DMS153 treated with DMSO at 0.1 percent for 48 hours (cell line): ENCODE measurements around the gene SUV39H2.
"Not testable (repeated sequence)": the region's sequence is repeated elsewhere in the genome, so short reads cannot be mapped to it uniquely, and the experiment has no call there.

ENCODE experiments used
- DNase-seq: peaks from one replicate; lab custom pipeline; 2025; ENCODE audit not compliant: unreplicated experiment; lab: John Stamatoyannopoulos, UW

The SUV39H2 gene

DNA sequence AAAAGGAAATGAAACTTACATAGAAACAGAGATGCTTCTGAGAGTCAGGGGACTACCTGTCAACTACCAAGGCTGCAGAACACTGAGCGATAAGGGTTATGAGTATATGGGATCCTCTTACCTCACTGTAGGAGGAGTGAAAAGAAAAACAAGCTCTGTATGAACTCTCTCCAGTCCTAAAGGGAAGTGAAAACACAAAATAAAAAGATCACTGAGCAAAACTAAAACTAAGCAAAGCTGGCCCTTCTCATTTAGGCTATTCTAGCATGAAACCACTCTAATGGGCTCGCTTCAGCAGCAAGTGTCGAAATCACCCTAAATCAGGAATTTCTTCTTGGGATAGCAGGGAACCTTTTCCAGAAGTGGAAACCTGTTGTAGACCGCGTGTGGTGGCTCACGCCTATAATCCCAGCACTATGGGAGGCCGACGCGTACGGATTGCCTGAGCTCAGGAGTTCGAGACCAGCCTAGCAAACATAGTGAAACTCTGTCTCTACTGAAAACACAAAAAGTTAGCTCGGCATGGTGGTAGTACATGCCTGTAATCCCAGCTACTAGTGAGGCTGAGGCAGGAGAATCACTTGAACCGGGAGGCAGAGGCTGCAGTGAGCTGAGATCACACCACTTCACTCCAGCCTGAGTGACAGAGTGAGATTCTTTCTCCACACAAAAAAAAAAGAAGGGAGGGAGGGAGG, 48.2 kb downstream of the SUV39H2 start:
- no peak for DNase-seq

- DNase-seq = no peak
These were observed 51.9 kb downstream of the SUV39H2 start for GRCh38 chr10:14930610-14931009.

DNA sequence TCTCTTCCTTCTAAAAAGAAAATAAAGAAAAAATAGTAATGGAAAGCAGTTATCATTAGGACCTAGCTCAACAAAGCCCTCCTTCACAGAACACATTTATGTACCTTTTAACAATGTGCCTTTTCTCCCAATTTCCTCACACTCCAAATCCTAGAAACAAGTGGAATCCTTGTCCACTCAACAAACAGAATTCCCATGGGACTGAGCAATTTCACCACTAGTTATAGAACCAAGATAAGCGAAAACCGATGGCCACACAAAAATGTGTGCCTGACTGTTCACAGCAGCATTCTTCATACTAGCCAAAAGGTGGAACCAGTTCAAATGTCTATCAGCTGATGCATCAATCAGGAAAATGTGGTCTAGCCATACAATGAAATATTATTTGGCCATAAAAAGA, 57.9 kb downstream of the SUV39H2 start:
- DNase-seq = no peak

GRCh38 chr10:14938971-14939370, 60.3 kb downstream of the SUV39H2 start:
- not testable (repeated sequence) for DNase-seq

DNA sequence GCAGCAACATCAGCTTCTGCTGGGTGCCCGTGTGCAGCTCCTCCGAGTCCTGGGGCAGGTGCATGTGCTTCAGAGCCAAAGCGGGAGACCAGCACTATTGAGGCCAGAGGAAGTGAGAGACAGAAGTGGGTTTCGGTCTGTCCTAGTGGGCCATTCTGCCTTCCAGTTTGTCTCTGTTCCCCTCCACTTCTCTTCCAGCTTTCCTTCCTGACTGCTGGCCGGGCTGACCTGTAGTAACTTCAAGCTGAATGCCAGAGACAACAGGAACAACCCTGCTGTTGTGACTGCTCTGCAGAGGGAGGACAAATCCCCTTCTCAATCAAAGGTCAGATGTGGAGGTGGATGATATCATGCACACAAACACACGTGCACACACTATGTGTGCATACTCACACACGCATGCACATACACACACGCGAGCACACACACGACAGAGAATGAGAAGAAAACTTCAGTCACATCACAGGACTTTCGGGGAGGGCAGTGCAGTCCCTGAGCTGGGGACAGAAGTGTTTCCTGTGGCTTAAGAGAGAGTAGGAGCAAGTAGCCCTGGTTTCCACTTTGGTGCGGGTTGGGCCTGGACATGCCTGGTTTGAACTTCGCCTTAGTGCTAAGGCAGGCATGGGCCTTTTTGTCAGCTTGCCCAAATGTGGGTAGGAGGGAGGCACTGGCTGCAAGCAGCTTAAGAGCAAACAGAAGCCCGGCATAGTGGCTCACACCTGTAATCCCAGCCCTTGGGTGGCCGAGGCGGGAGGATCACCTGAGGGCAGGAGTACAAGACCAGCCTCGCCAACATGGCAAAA, 63.7 kb downstream of the SUV39H2 start:
- not testable (repeated sequence) for DNase-seq

DNA sequence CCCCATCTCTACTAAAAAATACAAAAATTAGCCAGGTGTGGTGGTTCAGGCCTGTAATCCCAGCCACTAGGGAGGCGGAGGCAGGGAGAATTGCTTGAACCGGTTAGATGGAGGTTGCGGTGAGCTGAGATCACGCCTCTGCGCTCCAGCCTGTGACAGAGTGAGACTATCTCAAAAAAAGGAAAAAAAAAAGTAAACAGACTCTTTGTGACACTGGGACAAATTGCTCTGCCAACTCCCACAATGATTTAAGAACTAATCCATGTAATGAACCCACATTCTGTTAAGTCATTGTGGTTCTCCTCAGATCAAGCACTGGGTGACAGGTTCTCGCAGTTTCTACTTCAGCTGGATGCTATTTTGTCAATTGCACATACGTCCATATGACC, 64.3 kb downstream of the SUV39H2 start:
- not testable (repeated sequence) for DNase-seq

- no peak for DNase-seq
These were observed 66.4 kb downstream of the SUV39H2 start for GRCh38 chr10:14945108-14945507.

GRCh38 chr10:14947268-14947667, 68.6 kb downstream of the SUV39H2 start:
- no peak for DNase-seq

- DNase-seq = no peak
These were observed 70.6 kb downstream of the SUV39H2 start for GRCh38 chr10:14949291-14949690.

- no peak for DNase-seq
These were observed 74.3 kb downstream of the SUV39H2 start for GRCh38 chr10:14952851-14953423.

DNA sequence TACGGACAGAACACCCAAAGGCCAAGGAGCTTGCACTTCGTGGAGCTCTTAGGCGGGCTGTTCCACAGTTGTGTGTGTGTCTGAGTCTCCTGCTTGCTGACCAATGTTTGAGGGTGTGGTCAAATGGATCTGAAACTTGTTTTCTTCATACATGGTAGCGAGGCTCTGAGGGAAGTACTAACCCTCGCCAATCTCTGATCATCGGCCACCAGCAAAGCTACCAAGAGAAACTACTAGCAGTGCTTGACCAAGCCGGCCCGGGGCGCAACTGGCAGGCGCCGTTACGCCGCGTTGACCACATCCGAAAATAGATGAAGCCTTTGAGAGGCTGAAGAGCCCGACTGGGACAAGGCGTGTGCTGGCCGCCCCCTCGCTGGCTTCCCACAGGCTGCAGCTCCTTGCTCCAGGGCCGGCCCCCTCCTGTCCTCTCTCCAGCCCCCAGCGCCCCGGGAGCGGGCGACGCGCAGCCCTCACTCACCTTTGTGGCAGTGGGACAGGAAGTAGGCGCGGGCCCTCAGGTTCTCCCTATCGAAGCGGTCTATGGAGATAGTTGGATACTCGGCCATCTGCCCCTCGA, 74.8 kb downstream of the SUV39H2 start:
- DNase-seq = no peak
